WI38 (cell line): ENCODE data around the gene AFAP1.

Experiments
- H3K4me3 ChIP-seq: 2 replicates; pipeline ENCODE4 v1.5.1; 2011; ENCODE audit warnings: low read depth, mild to moderate bottlenecking, control low read depth, low read length
- TF ChIP-seq, protein P1 (sequence below): IDR thresholded peaks from 2 replicates; pipeline ENCODE4 v1.5.1; 2012; ENCODE audit warnings: low read depth, mild to moderate bottlenecking, control low read depth, low read length

AFAP1 gene

GRCh38 chr4:7733801-7734650 lies 205.6 kb downstream of the AFAP1 start:
- H3K4me3 ChIP-seq = no peak overlapping the region
- TF ChIP-seq, protein P1, sequence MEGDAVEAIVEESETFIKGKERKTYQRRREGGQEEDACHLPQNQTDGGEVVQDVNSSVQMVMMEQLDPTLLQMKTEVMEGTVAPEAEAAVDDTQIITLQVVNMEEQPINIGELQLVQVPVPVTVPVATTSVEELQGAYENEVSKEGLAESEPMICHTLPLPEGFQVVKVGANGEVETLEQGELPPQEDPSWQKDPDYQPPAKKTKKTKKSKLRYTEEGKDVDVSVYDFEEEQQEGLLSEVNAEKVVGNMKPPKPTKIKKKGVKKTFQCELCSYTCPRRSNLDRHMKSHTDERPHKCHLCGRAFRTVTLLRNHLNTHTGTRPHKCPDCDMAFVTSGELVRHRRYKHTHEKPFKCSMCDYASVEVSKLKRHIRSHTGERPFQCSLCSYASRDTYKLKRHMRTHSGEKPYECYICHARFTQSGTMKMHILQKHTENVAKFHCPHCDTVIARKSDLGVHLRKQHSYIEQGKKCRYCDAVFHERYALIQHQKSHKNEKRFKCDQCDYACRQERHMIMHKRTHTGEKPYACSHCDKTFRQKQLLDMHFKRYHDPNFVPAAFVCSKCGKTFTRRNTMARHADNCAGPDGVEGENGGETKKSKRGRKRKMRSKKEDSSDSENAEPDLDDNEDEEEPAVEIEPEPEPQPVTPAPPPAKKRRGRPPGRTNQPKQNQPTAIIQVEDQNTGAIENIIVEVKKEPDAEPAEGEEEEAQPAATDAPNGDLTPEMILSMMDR = no peak

DNA sequence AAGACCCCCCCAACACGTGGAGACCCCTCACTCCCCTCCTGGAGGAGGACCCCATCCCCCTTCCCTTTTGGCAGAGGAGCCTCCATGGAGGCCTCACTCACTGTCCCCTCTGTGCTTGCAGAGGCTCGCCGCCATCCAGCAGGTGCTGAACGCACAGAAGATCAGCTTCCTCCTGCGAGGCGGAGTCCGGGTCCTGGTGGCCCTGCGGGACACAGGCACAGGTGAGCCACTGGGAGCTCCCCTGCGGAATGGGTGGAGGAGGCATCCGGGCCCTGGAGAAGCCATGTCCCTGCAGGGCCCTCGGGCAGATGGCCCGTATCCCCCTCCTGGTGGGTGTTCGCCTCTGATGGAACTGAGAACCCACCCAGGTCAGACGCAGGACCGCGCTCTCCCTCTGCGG lies 206.5 kb downstream of the AFAP1 start:
- TF ChIP-seq, protein P1 = no peak
- H3K4me3 ChIP-seq = no peak overlapping the region

DNA sequence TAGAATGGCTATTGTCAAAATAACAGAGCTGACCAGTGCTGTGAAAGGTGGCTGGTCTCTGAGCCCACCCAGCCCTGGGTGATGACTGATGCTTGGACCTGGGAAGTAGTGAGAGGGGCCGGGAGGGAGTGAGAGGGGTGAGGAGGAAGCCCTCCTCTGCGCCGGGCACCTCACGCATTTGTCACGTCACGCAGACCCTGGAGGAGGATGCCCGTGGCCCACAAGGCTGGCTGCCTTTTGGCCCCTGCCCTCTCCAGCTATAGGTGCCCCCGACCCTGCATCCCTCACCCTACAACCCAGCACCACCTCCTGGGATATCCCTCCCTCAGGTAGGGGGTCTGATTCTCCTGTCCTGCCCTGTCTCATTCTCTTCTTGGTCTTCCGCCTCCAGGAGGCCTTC lies 207.4 kb downstream of the AFAP1 start:
- no peak overlapping the region for H3K4me3 ChIP-seq
- TF ChIP-seq, protein P1 = no peak

- H3K4me3 ChIP-seq = no peak overlapping the region
- TF ChIP-seq, protein P1 = no peak
These were observed 208.2 kb downstream of the AFAP1 start for GRCh38 chr4:7731437-7731836.

DNA sequence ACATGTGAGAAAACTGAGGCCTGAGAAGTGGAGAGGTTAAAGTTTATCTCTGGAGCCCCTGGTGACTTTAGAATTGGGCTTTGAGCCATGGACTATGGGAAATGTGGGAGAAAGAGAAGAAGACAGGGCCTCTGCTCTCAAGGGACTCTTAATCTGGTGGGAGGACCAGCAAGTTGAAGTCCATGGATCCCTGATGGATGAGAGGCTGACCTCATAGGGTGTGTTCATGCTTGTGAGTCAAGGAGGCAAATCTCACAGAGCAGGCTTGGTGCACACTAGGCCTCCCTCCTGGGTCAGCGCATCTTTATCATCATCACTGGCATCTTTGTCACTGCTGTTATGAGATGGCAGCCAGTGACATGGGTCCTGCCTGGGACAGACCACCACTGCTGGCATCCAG lies 211.9 kb downstream of the AFAP1 start:
- H3K4me3 ChIP-seq = no peak overlapping the region
- TF ChIP-seq, protein P1 = no peak

- TF ChIP-seq, protein P1 = no peak
- no peak overlapping the region for H3K4me3 ChIP-seq
These were observed 212.8 kb downstream of the AFAP1 start for GRCh38 chr4:7726665-7727413.

DNA sequence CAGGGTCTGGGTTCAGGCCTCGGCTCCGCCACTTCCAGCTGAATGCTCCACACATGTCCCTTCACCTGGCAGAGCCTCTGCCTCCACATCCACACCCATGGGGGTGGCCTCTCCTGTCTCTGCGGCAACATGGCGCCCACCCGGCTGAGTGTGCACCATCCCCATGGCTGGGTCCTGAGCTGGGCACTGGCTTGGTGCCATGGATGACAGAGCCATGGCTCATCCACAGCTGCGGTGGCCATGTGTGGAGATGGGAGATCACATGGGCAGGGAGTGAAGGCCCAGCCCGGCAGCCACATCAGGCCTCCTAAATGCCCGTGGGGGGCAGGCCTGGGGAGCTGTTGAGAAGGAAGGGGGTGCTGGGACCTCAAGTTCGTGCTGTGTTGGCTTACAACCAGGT lies 213.7 kb downstream of the AFAP1 start:
- TF ChIP-seq, protein P1 = no peak
- H3K4me3 ChIP-seq = no peak overlapping the region
